HEK293T (cell line): Measurements from ENCODE around the gene ITPK1.
"Not testable (repeated sequence)": the region's sequence is repeated elsewhere in the genome, so short reads cannot be mapped to it uniquely, and the experiment has no call there.

ENCODE experiments used
- CTCF ChIA-PET: fragments of 350-600 bp; formaldehyde crosslinking; extraction: SDS; loops from one replicate; lab custom pipeline; 2021; ENCODE audit warnings: antibody characterized with exemption, inconsistent platforms; lab: Yijun Ruan, JAX
- POLR2A ChIA-PET: fragments of 350-600 bp; formaldehyde crosslinking; extraction: SDS; loops from one replicate; lab custom pipeline; 2020; ENCODE audit warnings: antibody characterized with exemption, inconsistent platforms; lab: Yijun Ruan, JAX
- DNase-seq: peaks from one replicate; pipeline ENCODE4 v3.0.0; 2012; ENCODE audit warnings: mixed read lengths; ENCODE audit errors: extremely low spot score
- ARNT ChIP-seq: fragments of 450-650 bp; IDR thresholded peaks from 2 replicates; pipeline ENCODE4 v1.6.1; 2017; ENCODE audit warnings: mild to moderate bottlenecking
- BHLHE40 ChIP-seq: fragments of 450-650 bp; IDR thresholded peaks from 2 replicates; pipeline ENCODE4 v1.6.1; 2016; ENCODE audit warnings: mild to moderate bottlenecking, moderate library complexity, borderline replicate concordance
- CTBP1 ChIP-seq: fragments of 450-650 bp; IDR thresholded peaks from 2 replicates; pipeline ENCODE4 v1.6.1; 2016; ENCODE audit warnings: borderline replicate concordance
- ELF4 ChIP-seq: fragments of 450-650 bp; IDR thresholded peaks from 2 replicates; pipeline ENCODE4 v1.6.1; 2017; ENCODE audit warnings: antibody characterized with exemption
- FOXA1 ChIP-seq: fragments of 450-650 bp; IDR thresholded peaks from 2 replicates; pipeline ENCODE4 v1.6.1; 2016; ENCODE audit warnings: mild to moderate bottlenecking
- FOXK2 ChIP-seq: fragments of 450-650 bp; IDR thresholded peaks from 2 replicates; pipeline ENCODE4 v1.6.1; 2016; ENCODE audit warnings: mild to moderate bottlenecking
- FOXM1 ChIP-seq: fragments of 450-650 bp; IDR thresholded peaks from 2 replicates; pipeline ENCODE4 v1.6.1; 2017; ENCODE audit warnings: mild to moderate bottlenecking, borderline replicate concordance
- HDGF ChIP-seq: fragments of 450-650 bp; IDR thresholded peaks from 2 replicates; pipeline ENCODE4 v1.6.1; 2017; ENCODE audit warnings: antibody characterized with exemption, borderline replicate concordance
- L3MBTL2 ChIP-seq: fragments of 450-650 bp; conservative IDR thresholded peaks from 2 replicates; pipeline ENCODE4 v1.6.1; 2016; ENCODE audit warnings: mild to moderate bottlenecking
- LEF1 ChIP-seq: fragments of 450-650 bp; IDR thresholded peaks from 2 replicates; pipeline ENCODE4 v1.6.1; 2017; ENCODE audit warnings: mild to moderate bottlenecking, borderline replicate concordance
- NFRKB ChIP-seq: fragments of 450-650 bp; IDR thresholded peaks from 2 replicates; pipeline ENCODE4 v1.6.1; 2016; ENCODE audit warnings: mild to moderate bottlenecking, moderate library complexity
- PKNOX1 ChIP-seq: fragments of 450-650 bp; IDR thresholded peaks from 2 replicates; pipeline ENCODE4 v1.6.1; 2016
- SP1 ChIP-seq: fragments of 450-650 bp; IDR thresholded peaks from 2 replicates; pipeline ENCODE4 v1.6.1; 2017
- SUZ12 ChIP-seq: fragments of 450-650 bp; IDR thresholded peaks from 2 replicates; pipeline ENCODE4 v1.6.1; 2016; ENCODE audit warnings: mild to moderate bottlenecking
- TARDBP ChIP-seq: fragments of 450-650 bp; IDR thresholded peaks from 2 replicates; pipeline ENCODE4 v1.6.1; 2016
- ZNF384 ChIP-seq: fragments of 450-650 bp; IDR thresholded peaks from 2 replicates; pipeline ENCODE4 v1.6.1; 2016

The ITPK1 gene

GRCh38 chr14:93072659-93073357, 42.9 kb downstream of the ITPK1 start:
- no peak for DNase-seq
- CTCF ChIA-PET = no interaction called here
- no peak for TF ChIP-seq BHLHE40
- POLR2A ChIA-PET = no interaction called here

GRCh38 chr14:93068711-93069110, 47.0 kb downstream of the ITPK1 start:
- no peak for DNase-seq
- POLR2A ChIA-PET = no interaction called here
- CTCF ChIA-PET = no interaction called here
- no peak for TF ChIP-seq CTBP1
- no peak for TF ChIP-seq SP1
- TF ChIP-seq TARDBP = no peak
- TF ChIP-seq SUZ12 = no peak
- no peak for TF ChIP-seq HDGF
- TF ChIP-seq ZNF384 = no peak

GRCh38 chr14:93067088-93067487, 48.6 kb downstream of the ITPK1 start:
- ChIA-PET POLR2A (no interaction called here), CTCF (no interaction called here)
- TF ChIP-seq HDGF (no peak), L3MBTL2 (no peak), LEF1 (no peak), SUZ12 (no peak), ZNF384 (no peak), FOXA1 (no peak), FOXK2 (no peak)
- DNase-seq = no peak

GRCh38 chr14:93065272-93065730, 50.4 kb downstream of the ITPK1 start:
- no peak for DNase-seq
- TF ChIP-seq CTBP1 (no peak), ZNF384 (no peak), NFRKB (no peak), SUZ12 (no peak)
- POLR2A ChIA-PET = no interaction called here
- CTCF ChIA-PET = no interaction called here

GRCh38 chr14:93064411-93065271, 51.1 kb downstream of the ITPK1 start:
- ChIA-PET CTCF (no interaction called here), POLR2A (no interaction called here)
- no peak for TF ChIP-seq SUZ12
- TF ChIP-seq FOXA1 = no peak
- TF ChIP-seq SP1 = no peak
- TF ChIP-seq PKNOX1 = no peak
- no peak for TF ChIP-seq TARDBP
- TF ChIP-seq HDGF = no peak
- TF ChIP-seq BHLHE40 = no peak
- TF ChIP-seq ARNT = no peak
- TF ChIP-seq ZNF384 = no peak
- TF ChIP-seq FOXM1 = no peak
- TF ChIP-seq LEF1 = no peak
- no peak for TF ChIP-seq ELF4
- TF ChIP-seq FOXK2 = no peak
- TF ChIP-seq CTBP1 = no peak
- no peak for TF ChIP-seq NFRKB
- no peak for TF ChIP-seq L3MBTL2
- DNase-seq = no peak

GRCh38 chr14:93063393-93063792, 52.3 kb downstream of the ITPK1 start:
- ChIA-PET POLR2A (no interaction called here), CTCF (no interaction called here)
- TF ChIP-seq BHLHE40 (no peak), TARDBP (no peak), HDGF (no peak), SUZ12 (no peak), SP1 (no peak), ZNF384 (no peak), PKNOX1 (no peak), FOXA1 (no peak), NFRKB (no peak)
- DNase-seq = no peak

GRCh38 chr14:93062890-93063289, 52.8 kb downstream of the ITPK1 start:
- CTCF ChIA-PET = interaction anchor here (0.6 kb wide), 1 partner anchor 29 kb away, joined by 3 read pairs; no protein-coding TSS in a partner anchor
- POLR2A ChIA-PET = no interaction called here
- TF ChIP-seq ZNF384 (no peak), PKNOX1 (no peak), FOXA1 (no peak), ELF4 (no peak), HDGF (no peak), ARNT (no peak), L3MBTL2 (no peak), CTBP1 (no peak), FOXK2 (no peak)
- DNase-seq = no peak

- CTCF ChIA-PET = not testable (repeated sequence)
These were observed 53.7 kb downstream of the ITPK1 start for GRCh38 chr14:93062013-93062412.

More at GRCh38 chr14:93062013-93062412, 53.7 kb downstream of the ITPK1 start:
- POLR2A ChIA-PET, DNase-seq: not testable (repeated sequence)
